ENCODE measurements around the gene RELN.

GRCh38 chr7:103640031-103640779, 349.3 kb downstream of the RELN start:
- no peak for TF ChIP-seq CTCF (IDR thresholded peaks at IDR 0.05)
- no peak for TF ChIP-seq POLR2A (IDR thresholded peaks at IDR 0.05)

All from lower leg skin (tissue), 3 donors.